CD4-positive, alpha-beta T cell (primary cell): ENCODE data around the gene MEIKIN. TPM values are rescaled to one million over a fixed set of nuclear protein-coding genes. Genes with fewer than 3 reads are reported as not detected.

Source experiments
- ATAC-seq: fragments of 200-7000 bp; cut with Tn5 transposase; one replicate; pipeline ENCODE4 v1.10.0; 2022; ENCODE audit warnings: mild to moderate bottlenecking; ENCODE audit not compliant: poor library complexity
- CTCF ChIA-PET: fragments of 350-600 bp; sonication (Branson Sonifier 250); formaldehyde crosslinking; loops from one replicate; lab custom pipeline; 2021; ENCODE audit warnings: antibody characterized with exemption, inconsistent platforms; lab: Charles Lee
- POLR2A ChIA-PET: fragments of 350-600 bp; sonication (Branson Sonifier 250); formaldehyde crosslinking; loops from one replicate; lab custom pipeline; 2021; ENCODE audit warnings: antibody characterized with exemption, inconsistent platforms; lab: Charles Lee
- DNase-seq, 14 experiments: peaks; one replicate each; pipeline ENCODE4 v3.0.0-alpha.2; 2013 to 2020; ENCODE audit warnings: mixed read lengths in 2 of 14
- H3K27ac ChIP-seq, 2 donors: one replicate each; pipeline versions ENCODE4 v1.5.1 to v1.7.0; 2013; ENCODE audit warnings: low read length in 2 of 2, low read depth in 1 of 2, mild to moderate bottlenecking in 1 of 2
- H3K27me3 ChIP-seq, 2 experiments: 1 replicate in 1 of 2; 2 replicates in 1 of 2; pipeline versions ENCODE4 v1.6.1 to v1.7.0; 2013; ENCODE audit warnings: low read length in 2 of 2, control low read depth in 1 of 2, mild to moderate bottlenecking in 1 of 2, moderate library complexity in 1 of 2; ENCODE audit not compliant: insufficient read depth in 2 of 2, control insufficient read depth in 1 of 2
- H3K36me3 ChIP-seq: one replicate; pipeline ENCODE4 v1.6.1; 2013; ENCODE audit warnings: low read length, control low read depth; ENCODE audit not compliant: insufficient read depth
- H3K4me1 ChIP-seq: one replicate; pipeline ENCODE4 v1.6.1; 2013; ENCODE audit warnings: low read length, control low read depth; ENCODE audit not compliant: insufficient read depth
- H3K4me3 ChIP-seq: one replicate; pipeline ENCODE4 v1.5.1; 2013; ENCODE audit warnings: mild to moderate bottlenecking, low read length, moderate library complexity
- H3K9me3 ChIP-seq, 2 experiments: 1 replicate in 1 of 2; 2 replicates in 1 of 2; pipeline versions ENCODE4 v1.6.1 to v1.7.0; 2013; ENCODE audit warnings: low read length in 2 of 2, mild to moderate bottlenecking in 2 of 2, control low read depth in 1 of 2, moderate library complexity in 1 of 2; ENCODE audit not compliant: control insufficient read depth in 1 of 2, insufficient read depth in 1 of 2
- H3K27ac Mint-ChIP-seq: one replicate; pipeline ENCODE4 v1.8.0; 2020; ENCODE audit warnings: mixed read lengths
- H3K27me3 Mint-ChIP-seq: one replicate; pipeline ENCODE4 v1.8.0; 2021; ENCODE audit warnings: mixed read lengths
- H3K36me3 Mint-ChIP-seq: one replicate; pipeline ENCODE4 v1.8.0; 2021; ENCODE audit warnings: low read depth, mixed read lengths
- H3K4me1 Mint-ChIP-seq: one replicate; pipeline ENCODE4 v1.8.0; 2021; ENCODE audit warnings: low read depth, mixed read lengths
- H3K4me3 Mint-ChIP-seq: one replicate; pipeline ENCODE4 v1.8.0; 2020; ENCODE audit warnings: mild to moderate bottlenecking, mixed read lengths
- H3K9me3 Mint-ChIP-seq: one replicate; pipeline ENCODE4 v1.8.0; 2020; ENCODE audit warnings: mixed read lengths
- intact Hi-C, 2 experiments: fragments of 100-400 bp; cut with DNase I in 1 of 2; cut with micrococcal nuclease in 1 of 2; formaldehyde crosslinking; loops; one replicate each; pipeline versions ENCODE4 v1.15.1 to v1.9.0; 2023 to 2025; cut with DNase I, micrococcal nuclease
- total RNA-seq, 174 experiments: library from RNA in 2 of 174; stranded (reverse) in 2 of 174; gene quantifications; one replicate each; pipeline ENCODE4 v1.2.3 and lab custom pipeline; 2021 to 2026
- TF ChIP-seq, protein P1 (sequence below): fragments of 200-600 bp; IDR thresholded peaks from one replicate; pipeline ENCODE4 v1.8.0; 2022; ENCODE audit warnings: antibody characterized with exemption, mild to moderate bottlenecking

MEIKIN gene
- total RNA-seq, 2 experiments from 2014 or later: not detected

- no peak overlapping the region for H3K27ac Mint-ChIP-seq
- no peaks in the 10 kb centered on the region for H3K9me3 ChIP-seq
- no peak overlapping the region for H3K4me3 ChIP-seq
- no peaks in the 10 kb centered on the region for H3K36me3 Mint-ChIP-seq
- intact Hi-C loops: no loop called here
- H3K27ac ChIP-seq: no peak overlapping the region
- H3K36me3 ChIP-seq: no peaks in the 10 kb centered on the region
- no peak for ATAC-seq
- no peaks in the 10 kb centered on the region for H3K4me1 Mint-ChIP-seq
- H3K27me3 Mint-ChIP-seq: peaks cover 5% of the 10 kb centered on the region
- no peaks in the 10 kb centered on the region for H3K4me1 ChIP-seq
- ChIA-PET POLR2A (no interaction called here), CTCF (no interaction called here)
- no peak overlapping the region for H3K4me3 Mint-ChIP-seq
- DNase-seq: no peak
- no peaks in the 10 kb centered on the region for H3K27me3 ChIP-seq
- TF ChIP-seq, protein P1, sequence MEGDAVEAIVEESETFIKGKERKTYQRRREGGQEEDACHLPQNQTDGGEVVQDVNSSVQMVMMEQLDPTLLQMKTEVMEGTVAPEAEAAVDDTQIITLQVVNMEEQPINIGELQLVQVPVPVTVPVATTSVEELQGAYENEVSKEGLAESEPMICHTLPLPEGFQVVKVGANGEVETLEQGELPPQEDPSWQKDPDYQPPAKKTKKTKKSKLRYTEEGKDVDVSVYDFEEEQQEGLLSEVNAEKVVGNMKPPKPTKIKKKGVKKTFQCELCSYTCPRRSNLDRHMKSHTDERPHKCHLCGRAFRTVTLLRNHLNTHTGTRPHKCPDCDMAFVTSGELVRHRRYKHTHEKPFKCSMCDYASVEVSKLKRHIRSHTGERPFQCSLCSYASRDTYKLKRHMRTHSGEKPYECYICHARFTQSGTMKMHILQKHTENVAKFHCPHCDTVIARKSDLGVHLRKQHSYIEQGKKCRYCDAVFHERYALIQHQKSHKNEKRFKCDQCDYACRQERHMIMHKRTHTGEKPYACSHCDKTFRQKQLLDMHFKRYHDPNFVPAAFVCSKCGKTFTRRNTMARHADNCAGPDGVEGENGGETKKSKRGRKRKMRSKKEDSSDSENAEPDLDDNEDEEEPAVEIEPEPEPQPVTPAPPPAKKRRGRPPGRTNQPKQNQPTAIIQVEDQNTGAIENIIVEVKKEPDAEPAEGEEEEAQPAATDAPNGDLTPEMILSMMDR: no peak
- peaks cover 6% of the 10 kb centered on the region for H3K9me3 Mint-ChIP-seq
Measured at GRCh38 chr5:131825404-131826013, 120.0 kb downstream of the MEIKIN start.

DNA sequence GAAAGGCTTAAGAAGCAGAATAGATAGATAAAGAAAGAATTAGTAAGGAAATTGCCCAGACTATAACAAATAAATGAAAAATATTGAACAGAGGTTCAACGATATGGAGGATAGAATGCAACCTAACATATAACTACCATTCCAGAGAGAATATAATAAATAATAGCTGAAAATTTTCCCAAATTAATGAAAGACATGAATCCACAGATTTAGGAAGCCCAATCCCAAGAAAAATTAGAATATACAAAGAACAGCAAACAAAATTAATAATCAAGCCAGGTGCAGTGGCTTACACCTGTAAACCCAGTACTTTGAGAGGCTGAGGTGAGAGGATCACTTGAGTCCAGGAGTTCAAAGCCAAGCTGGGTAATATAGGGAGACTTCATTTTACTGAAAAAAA is 120.8 kb downstream of the MEIKIN start:
- H3K4me1 Mint-ChIP-seq: no peaks in the 10 kb centered on the region
- CTCF ChIA-PET: no interaction called here
- intact Hi-C loops: no loop called here
- TF ChIP-seq, protein P1: no peak
- no peak overlapping the region for H3K27ac Mint-ChIP-seq
- Histone ChIP-seq H3K9me3 (no peaks in the 10 kb centered on the region), H3K27ac (no peak overlapping the region), H3K36me3 (no peaks in the 10 kb centered on the region), H3K4me1 (no peaks in the 10 kb centered on the region), H3K27me3 (no peaks in the 10 kb centered on the region), H3K4me3 (no peak overlapping the region)
- peaks cover 5% of the 10 kb centered on the region for H3K27me3 Mint-ChIP-seq
- H3K9me3 Mint-ChIP-seq: peaks cover 6% of the 10 kb centered on the region
- no peaks in the 10 kb centered on the region for H3K36me3 Mint-ChIP-seq
- ATAC-seq (no peak), DNase-seq (no peak)
- POLR2A ChIA-PET: no interaction called here
- no peak overlapping the region for H3K4me3 Mint-ChIP-seq

GRCh38 chr5:131821221-131821620 is 124.2 kb downstream of the MEIKIN start:
- no peaks in the 10 kb centered on the region for H3K9me3 ChIP-seq
- Mint-ChIP-seq H3K9me3 (peaks cover 6% of the 10 kb centered on the region), H3K36me3 (no peaks in the 10 kb centered on the region), H3K4me3 (no peak overlapping the region), H3K27ac (no peak overlapping the region), H3K4me1 (peaks cover 12% of the 10 kb centered on the region), H3K27me3 (peaks cover 5% of the 10 kb centered on the region)
- intact Hi-C loops: no loop called here
- no peak overlapping the region for H3K4me3 ChIP-seq
- ChIA-PET POLR2A (no interaction called here), CTCF (no interaction called here)
- no peaks in the 10 kb centered on the region for H3K4me1 ChIP-seq
- H3K36me3 ChIP-seq: no peaks in the 10 kb centered on the region
- TF ChIP-seq, protein P1: no peak
- no peak overlapping the region for H3K27ac ChIP-seq
- no peak for DNase-seq
- no peak for ATAC-seq
- no peaks in the 10 kb centered on the region for H3K27me3 ChIP-seq
